Nephron progenitor cell (in vitro differentiated cells): ENCODE measurements around the gene MSI2.

Source experiments
- DNase-seq: peaks from one replicate; pipeline ENCODE4 v3.0.0; 2021
- H3K27ac Mint-ChIP-seq: 2 replicates; pipeline ENCODE4 v1.8.0; 2021; ENCODE audit warnings: mild to moderate bottlenecking, moderate library complexity, mixed read lengths
- H3K27me3 Mint-ChIP-seq: 2 replicates; pipeline ENCODE4 v1.8.0; 2021; ENCODE audit warnings: mild to moderate bottlenecking, low read depth, mixed read lengths; ENCODE audit not compliant: poor library complexity
- H3K36me3 Mint-ChIP-seq: 2 replicates; pipeline ENCODE4 v1.8.0; 2021; ENCODE audit warnings: low read depth, mixed read lengths
- H3K4me1 Mint-ChIP-seq: 2 replicates; pipeline ENCODE4 v1.8.0; 2021; ENCODE audit warnings: mixed read lengths
- H3K4me3 Mint-ChIP-seq: 2 replicates; pipeline ENCODE4 v1.8.0; 2021; ENCODE audit warnings: mild to moderate bottlenecking, moderate library complexity, mixed read lengths
- H3K9me3 Mint-ChIP-seq: 2 replicates; pipeline ENCODE4 v1.8.0; 2021; ENCODE audit warnings: mild to moderate bottlenecking, moderate library complexity, mixed read lengths
- CTCF ChIP-seq: fragments of 200-600 bp; sonication (generic); IDR thresholded peaks from 2 replicates; pipeline ENCODE4 v1.5.0; 2021; ENCODE audit warnings: antibody characterized with exemption

The MSI2 gene

GRCh38 chr17:57587193-57587969, 331.1 kb downstream of the MSI2 start:
- peaks cover 67% of the 10 kb centered on the region for H3K4me1 Mint-ChIP-seq
- H3K4me3 Mint-ChIP-seq, result no peak overlapping the region
- TF ChIP-seq CTCF, result no peak
- peak overlapping the region; percentile 62 for H3K27ac Mint-ChIP-seq
- no peaks in the 10 kb centered on the region for H3K9me3 Mint-ChIP-seq
- peaks cover 8% of the 10 kb centered on the region for H3K27me3 Mint-ChIP-seq
- DNase-seq, result no peak
- H3K36me3 Mint-ChIP-seq, result peaks cover 33% of the 10 kb centered on the region

- no peak for DNase-seq
- H3K4me3 Mint-ChIP-seq, result no peak overlapping the region
- peaks cover 8% of the 10 kb centered on the region for H3K27me3 Mint-ChIP-seq
- peak overlapping the region; percentile 90 for H3K27ac Mint-ChIP-seq
- H3K36me3 Mint-ChIP-seq, result peaks cover 40% of the 10 kb centered on the region
- TF ChIP-seq CTCF, result no peak
- H3K9me3 Mint-ChIP-seq, result no peaks in the 10 kb centered on the region
- peaks cover 64% of the 10 kb centered on the region for H3K4me1 Mint-ChIP-seq
Measured at GRCh38 chr17:57588086-57588485, 331.8 kb downstream of the MSI2 start.

- Mint-ChIP-seq H3K4me3 (no peak overlapping the region), H3K27ac (no peak overlapping the region), H3K36me3 (peaks cover 53% of the 10 kb centered on the region), H3K4me1 (peaks cover 59% of the 10 kb centered on the region), H3K9me3 (peaks cover 10% of the 10 kb centered on the region), H3K27me3 (peaks cover 8% of the 10 kb centered on the region)
- no peak for DNase-seq
- no peak for TF ChIP-seq CTCF
Measured at GRCh38 chr17:57589151-57590034, 333.1 kb downstream of the MSI2 start.

GRCh38 chr17:57593739-57594462, 337.6 kb downstream of the MSI2 start:
- H3K4me3 Mint-ChIP-seq, result no peak overlapping the region
- TF ChIP-seq CTCF, result no peak
- H3K27me3 Mint-ChIP-seq, result peaks cover 3% of the 10 kb centered on the region
- H3K9me3 Mint-ChIP-seq, result peaks cover 20% of the 10 kb centered on the region
- no peak for DNase-seq
- peak overlapping the region; percentile 93 for H3K27ac Mint-ChIP-seq
- peaks cover 38% of the 10 kb centered on the region for H3K4me1 Mint-ChIP-seq
- H3K36me3 Mint-ChIP-seq, result peaks cover 70% of the 10 kb centered on the region

GRCh38 chr17:57594767-57595166, 338.4 kb downstream of the MSI2 start:
- Mint-ChIP-seq H3K27me3 (peaks cover 3% of the 10 kb centered on the region), H3K27ac (peak overlapping the region; percentile 25), H3K4me3 (no peak overlapping the region), H3K9me3 (peaks cover 20% of the 10 kb centered on the region), H3K36me3 (peaks cover 75% of the 10 kb centered on the region), H3K4me1 (peaks cover 35% of the 10 kb centered on the region)
- DNase-seq, result no peak
- TF ChIP-seq CTCF, result no peak
